ENCODE measurements around the gene MS4A4A.

The MS4A4A gene

DNA sequence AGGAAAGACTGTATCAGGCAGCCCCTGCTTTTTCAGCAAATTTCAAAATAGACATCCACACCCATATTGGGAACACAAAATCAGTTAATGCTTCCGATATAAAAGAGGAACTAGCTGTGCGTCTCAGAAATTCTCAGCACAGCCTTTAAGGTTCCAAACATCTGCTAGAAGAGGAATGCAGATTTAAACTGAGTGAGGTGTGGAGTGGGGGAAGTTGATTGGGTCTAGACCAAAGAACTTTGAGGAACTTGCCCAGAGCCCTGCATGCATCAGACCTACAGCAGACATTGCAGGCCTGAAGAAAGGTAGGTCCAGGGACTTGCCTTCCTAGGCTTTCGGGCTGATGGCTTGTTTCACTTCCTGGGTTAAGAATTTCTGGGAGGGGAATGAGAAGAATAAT is at the start of gene MS4A4A:
TSS of gene MS4A4A (plus strand) at position 255 of the 400 bp plus-strand sequence. CDS start at position 265, 10 bp downstream.
- no peak for DNase-seq (ENCODE audit: low read depth, low spot score)
- TF ChIP-seq CTCF (IDR thresholded peaks at IDR 0.05; ENCODE audit: low read depth, low read length), result no peak
- H3K4me3 ChIP-seq (ENCODE audit: low read depth, low read length), result no peak within 1 kb of the TSS
- in situ Hi-C loops (cut with HindIII; ENCODE audit: low sequenced_read_pairs), result no loop called here

DNA sequence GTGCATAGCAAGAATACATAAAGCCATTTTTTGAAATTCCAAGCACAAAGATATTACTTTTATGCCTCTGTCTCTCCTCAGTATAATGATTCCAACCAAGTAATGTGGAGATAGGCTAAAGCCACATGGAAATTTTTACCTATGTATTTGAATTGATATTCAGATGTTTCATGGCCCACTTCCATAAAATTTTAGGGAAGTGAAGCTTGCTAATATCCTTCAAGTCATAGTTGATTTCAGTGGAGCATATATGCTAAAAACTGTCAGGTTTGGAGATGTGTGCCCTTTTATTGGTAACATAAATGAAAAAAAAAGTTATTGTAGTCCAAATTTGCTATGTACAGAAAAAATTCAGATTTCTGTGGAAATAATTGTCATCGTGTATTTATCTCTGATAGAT is 49.8 kb upstream of the MS4A4A start:
- in situ Hi-C loops (cut with HindIII; ENCODE audit: low sequenced_read_pairs), result no loop called here
- DNase-seq (ENCODE audit: low read depth, low spot score), result no peak
- H3K4me3 ChIP-seq (ENCODE audit: low read depth, low read length), result no peak overlapping the region
- no peak for TF ChIP-seq CTCF (IDR thresholded peaks at IDR 0.05; ENCODE audit: low read depth, low read length)

- DNase-seq (ENCODE audit: low read depth, low spot score), result no peak
- in situ Hi-C loops (cut with HindIII; ENCODE audit: low sequenced_read_pairs), result no loop called here
- TF ChIP-seq CTCF (IDR thresholded peaks at IDR 0.05; ENCODE audit: low read depth, low read length), result no peak
- H3K4me3 ChIP-seq (ENCODE audit: low read depth, low read length), result no peak overlapping the region
Observed at GRCh38 chr11:60235321-60235720, 45.1 kb upstream of the MS4A4A start.

- in situ Hi-C loops (cut with HindIII; ENCODE audit: low sequenced_read_pairs), result no loop called here
Observed at GRCh38 chr11:60240662-60241061, 39.8 kb upstream of the MS4A4A start.

DNA sequence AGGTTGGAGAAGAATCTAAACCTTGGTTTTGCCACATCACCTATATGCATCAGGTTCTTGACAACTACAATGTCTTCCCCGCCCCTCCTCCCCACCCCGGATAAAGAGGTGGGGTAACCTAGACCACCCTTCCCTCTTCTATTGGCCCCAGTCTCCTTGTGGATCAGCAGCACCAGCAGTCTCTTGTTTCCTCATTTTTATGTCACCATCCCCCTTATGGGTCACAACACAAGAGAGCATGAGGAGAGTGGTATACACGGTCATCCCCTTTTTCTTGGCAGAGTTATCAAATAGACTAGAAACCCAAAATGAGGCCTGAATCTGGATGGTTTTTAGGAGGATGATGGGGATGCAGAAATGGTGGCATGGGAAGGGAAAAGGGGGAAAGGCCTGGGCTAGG is 38.7 kb upstream of the MS4A4A start:
- DNase-seq (ENCODE audit: low read depth, low spot score), result no peak
- TF ChIP-seq CTCF (IDR thresholded peaks at IDR 0.05; ENCODE audit: low read depth, low read length), result no peak
- no peak overlapping the region for H3K4me3 ChIP-seq (ENCODE audit: low read depth, low read length)
- in situ Hi-C loops (cut with HindIII; ENCODE audit: low sequenced_read_pairs), result no loop called here

More at GRCh38 chr11:60240662-60241061, 39.8 kb upstream of the MS4A4A start:
- H3K4me3 ChIP-seq (ENCODE audit: low read depth, low read length), result no peak overlapping the region
- DNase-seq (ENCODE audit: low read depth, low spot score), result no peak
- no peak for TF ChIP-seq CTCF (IDR thresholded peaks at IDR 0.05; ENCODE audit: low read depth, low read length)

GRCh38 chr11:60242740-60243239 is 37.7 kb upstream of the MS4A4A start, which contains the start of gene MS4A4E:
TSS of gene MS4A4E (minus strand) at chr11:60243137. CDS start at chr11:60230055, 13,082 bp downstream.
- TF ChIP-seq CTCF (IDR thresholded peaks at IDR 0.05; ENCODE audit: low read depth, low read length), result no peak
- in situ Hi-C loops (cut with HindIII; ENCODE audit: low sequenced_read_pairs), result no loop called here
- no peak within 1 kb of the TSS for H3K4me3 ChIP-seq (ENCODE audit: low read depth, low read length)
- no peak for DNase-seq (ENCODE audit: low read depth, low spot score)
